HepG2 (cell line): ENCODE measurements around the gene FAM118A. TPM values are rescaled to one million over a fixed set of nuclear protein-coding genes. Genes with fewer than 3 reads are reported as not detected.
A peak's percentile ranks its signal among the peaks of the same experiment; 100 is the strongest.

ENCODE experiments used
- CREB1 ChIP-seq, 2 experiments: fragments of 450-650 bp in 1 of 2; IDR thresholded peaks; 2 replicates each; pipeline ENCODE4 v1.6.1; 2016 to 2017; ENCODE audit warnings: control low read depth in 1 of 2, mild to moderate bottlenecking in 1 of 2, missing compliant biosample characterization in 1 of 2, missing genetic modification characterization in 1 of 2
- RNF2 ChIP-seq: fragments of 450-650 bp; conservative IDR thresholded peaks from 2 replicates; pipeline ENCODE4 v1.6.1; 2016; ENCODE audit warnings: low read depth
- SRF ChIP-seq: IDR thresholded peaks from 2 replicates; pipeline ENCODE4 v1.6.1; 2011; ENCODE audit warnings: mild to moderate bottlenecking, low read depth, low read length, moderate library complexity
- TBX3 ChIP-seq: fragments of 450-650 bp; IDR thresholded peaks from 2 replicates; pipeline ENCODE4 v1.6.1; 2017; ENCODE audit warnings: antibody characterized with exemption, mild to moderate bottlenecking, inconsistent platforms, borderline replicate concordance
- ZEB1 ChIP-seq: IDR thresholded peaks from 2 replicates; pipeline ENCODE4 v1.6.1; 2012; ENCODE audit warnings: mild to moderate bottlenecking, low read depth, inconsistent platforms; ENCODE audit not compliant: insufficient replicate concordance
- ZNF850 ChIP-seq: sonication (generic); formaldehyde crosslinking; conservative IDR thresholded peaks from 2 replicates; pipeline ENCODE4 v1.9.0; 2021; ENCODE audit warnings: mild to moderate bottlenecking, missing genetic modification reagents
- ZSCAN31 ChIP-seq: sonication (generic); formaldehyde crosslinking; IDR thresholded peaks from 2 replicates; pipeline ENCODE4 v1.5.0; 2020; ENCODE audit warnings: low read depth, mild to moderate bottlenecking, missing genetic modification reagents
- polyA plus RNA-seq, 8 experiments: library from polyadenylated mRNA; depleted of rRNA in 3 of 8; stranded (reverse) in 7 of 8; unstranded in 1 of 8; fragments of >200 nt; fragmentation: Illumina TruSeq in 4 of 8; extraction: Trizol in 4 of 8; gene quantifications; 2 replicates each; pipeline versions ENCODE4 v1.2.1 to v1.2.3, GENCODE V29; 2011 to 2016; ENCODE audit warnings: low read depth in 4 of 8, missing spikeins in 1 of 8, mixed read lengths in 1 of 8; ENCODE audit not compliant: insufficient read depth in 1 of 8
- total RNA-seq, 5 experiments: library from RNA; depleted of rRNA; stranded (reverse); fragments of >200 nt; fragmentation: Illumina TruSeq; extraction: Trizol; gene quantifications; 2 replicates each; pipeline ENCODE4 v1.2.3, GENCODE V29; 2016; ENCODE audit warnings: low read depth in 1 of 5
- TF ChIP-seq, protein P1 (sequence below): sonication (generic); formaldehyde crosslinking; IDR thresholded peaks from 2 replicates; pipeline ENCODE4 v1.9.0; 2021; ENCODE audit warnings: mild to moderate bottlenecking, missing genetic modification reagents
- TF ChIP-seq, protein P2 (sequence below): sonication (generic); formaldehyde crosslinking; IDR thresholded peaks from 2 replicates; pipeline ENCODE4 v1.9.0; 2022; ENCODE audit warnings: missing genetic modification reagents, mild to moderate bottlenecking, borderline replicate concordance
- TF ChIP-seq, protein P3 (sequence below): sonication (generic); formaldehyde crosslinking; IDR thresholded peaks from 2 replicates; pipeline ENCODE4 v1.4.0; 2020; ENCODE audit warnings: missing genetic modification reagents
- TF ChIP-seq, protein P4 (sequence below): sonication (generic); formaldehyde crosslinking; conservative IDR thresholded peaks from 2 replicates; pipeline ENCODE4 v1.4.0; 2020; ENCODE audit warnings: missing genetic modification reagents
- TF ChIP-seq, protein P5 (sequence below): sonication (generic); formaldehyde crosslinking; conservative IDR thresholded peaks from 2 replicates; pipeline ENCODE4 v1.8.0; 2022; ENCODE audit warnings: low read depth, missing genetic modification reagents

FAM118A gene
- total and polyA plus RNA-seq, 2 of the 13 experiments (the other 11 are each of a cell fraction or from before 2014, with no cell fraction given), result 36.7 to 48.2 TPM

DNA sequence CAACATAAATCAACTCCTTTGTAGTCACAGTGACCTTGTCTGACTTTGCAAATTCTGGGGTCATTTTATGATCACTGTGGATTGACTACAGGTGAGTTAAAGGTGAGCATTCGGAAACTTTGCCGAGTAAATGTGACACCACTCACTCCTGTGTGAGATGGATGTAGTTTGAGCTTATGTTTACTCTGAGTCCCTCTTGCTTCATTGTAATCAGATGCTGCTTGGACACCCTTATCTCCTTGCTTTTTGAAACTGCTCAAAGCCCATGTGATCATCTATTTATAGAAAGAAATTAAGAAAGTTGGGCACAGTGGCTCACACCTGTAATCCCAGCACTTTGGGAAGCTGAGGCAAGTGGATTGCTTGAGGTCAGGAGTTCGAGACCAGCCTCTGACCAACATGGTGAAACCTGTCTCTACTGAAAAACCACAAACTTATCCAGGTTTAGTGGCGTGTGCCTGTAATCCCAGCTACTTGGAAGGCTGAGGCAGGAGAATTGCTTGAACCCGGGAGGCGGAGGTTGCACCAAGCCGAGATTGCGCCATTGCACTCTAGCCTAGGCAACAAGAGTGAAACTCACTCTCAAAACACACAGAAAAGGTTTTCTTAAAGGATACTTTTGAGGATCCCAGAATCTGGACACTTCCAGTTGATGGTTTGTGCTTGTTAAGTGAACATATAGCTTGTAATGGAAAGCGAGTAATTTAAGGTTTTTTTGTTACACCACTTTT is 7.2 kb downstream of the FAM118A start (continued):
- TF ChIP-seq, protein P1, sequence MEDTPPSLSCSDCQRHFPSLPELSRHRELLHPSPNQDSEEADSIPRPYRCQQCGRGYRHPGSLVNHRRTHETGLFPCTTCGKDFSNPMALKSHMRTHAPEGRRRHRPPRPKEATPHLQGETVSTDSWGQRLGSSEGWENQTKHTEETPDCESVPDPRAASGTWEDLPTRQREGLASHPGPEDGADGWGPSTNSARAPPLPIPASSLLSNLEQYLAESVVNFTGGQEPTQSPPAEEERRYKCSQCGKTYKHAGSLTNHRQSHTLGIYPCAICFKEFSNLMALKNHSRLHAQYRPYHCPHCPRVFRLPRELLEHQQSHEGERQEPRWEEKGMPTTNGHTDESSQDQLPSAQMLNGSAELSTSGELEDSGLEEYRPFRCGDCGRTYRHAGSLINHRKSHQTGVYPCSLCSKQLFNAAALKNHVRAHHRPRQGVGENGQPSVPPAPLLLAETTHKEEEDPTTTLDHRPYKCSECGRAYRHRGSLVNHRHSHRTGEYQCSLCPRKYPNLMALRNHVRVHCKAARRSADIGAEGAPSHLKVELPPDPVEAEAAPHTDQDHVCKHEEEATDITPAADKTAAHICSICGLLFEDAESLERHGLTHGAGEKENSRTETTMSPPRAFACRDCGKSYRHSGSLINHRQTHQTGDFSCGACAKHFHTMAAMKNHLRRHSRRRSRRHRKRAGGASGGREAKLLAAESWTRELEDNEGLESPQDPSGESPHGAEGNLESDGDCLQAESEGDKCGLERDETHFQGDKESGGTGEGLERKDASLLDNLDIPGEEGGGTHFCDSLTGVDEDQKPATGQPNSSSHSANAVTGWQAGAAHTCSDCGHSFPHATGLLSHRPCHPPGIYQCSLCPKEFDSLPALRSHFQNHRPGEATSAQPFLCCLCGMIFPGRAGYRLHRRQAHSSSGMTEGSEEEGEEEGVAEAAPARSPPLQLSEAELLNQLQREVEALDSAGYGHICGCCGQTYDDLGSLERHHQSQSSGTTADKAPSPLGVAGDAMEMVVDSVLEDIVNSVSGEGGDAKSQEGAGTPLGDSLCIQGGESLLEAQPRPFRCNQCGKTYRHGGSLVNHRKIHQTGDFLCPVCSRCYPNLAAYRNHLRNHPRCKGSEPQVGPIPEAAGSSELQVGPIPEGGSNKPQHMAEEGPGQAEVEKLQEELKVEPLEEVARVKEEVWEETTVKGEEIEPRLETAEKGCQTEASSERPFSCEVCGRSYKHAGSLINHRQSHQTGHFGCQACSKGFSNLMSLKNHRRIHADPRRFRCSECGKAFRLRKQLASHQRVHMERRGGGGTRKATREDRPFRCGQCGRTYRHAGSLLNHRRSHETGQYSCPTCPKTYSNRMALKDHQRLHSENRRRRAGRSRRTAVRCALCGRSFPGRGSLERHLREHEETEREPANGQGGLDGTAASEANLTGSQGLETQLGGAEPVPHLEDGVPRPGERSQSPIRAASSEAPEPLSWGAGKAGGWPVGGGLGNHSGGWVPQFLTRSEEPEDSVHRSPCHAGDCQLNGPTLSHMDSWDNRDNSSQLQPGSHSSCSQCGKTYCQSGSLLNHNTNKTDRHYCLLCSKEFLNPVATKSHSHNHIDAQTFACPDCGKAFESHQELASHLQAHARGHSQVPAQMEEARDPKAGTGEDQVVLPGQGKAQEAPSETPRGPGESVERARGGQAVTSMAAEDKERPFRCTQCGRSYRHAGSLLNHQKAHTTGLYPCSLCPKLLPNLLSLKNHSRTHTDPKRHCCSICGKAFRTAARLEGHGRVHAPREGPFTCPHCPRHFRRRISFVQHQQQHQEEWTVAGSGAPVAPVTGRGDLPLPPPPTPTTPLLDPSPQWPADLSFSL (CRISPR knock-in tag), result no peak
- no peak for TF ChIP-seq RNF2
- TF ChIP-seq, protein P2, sequence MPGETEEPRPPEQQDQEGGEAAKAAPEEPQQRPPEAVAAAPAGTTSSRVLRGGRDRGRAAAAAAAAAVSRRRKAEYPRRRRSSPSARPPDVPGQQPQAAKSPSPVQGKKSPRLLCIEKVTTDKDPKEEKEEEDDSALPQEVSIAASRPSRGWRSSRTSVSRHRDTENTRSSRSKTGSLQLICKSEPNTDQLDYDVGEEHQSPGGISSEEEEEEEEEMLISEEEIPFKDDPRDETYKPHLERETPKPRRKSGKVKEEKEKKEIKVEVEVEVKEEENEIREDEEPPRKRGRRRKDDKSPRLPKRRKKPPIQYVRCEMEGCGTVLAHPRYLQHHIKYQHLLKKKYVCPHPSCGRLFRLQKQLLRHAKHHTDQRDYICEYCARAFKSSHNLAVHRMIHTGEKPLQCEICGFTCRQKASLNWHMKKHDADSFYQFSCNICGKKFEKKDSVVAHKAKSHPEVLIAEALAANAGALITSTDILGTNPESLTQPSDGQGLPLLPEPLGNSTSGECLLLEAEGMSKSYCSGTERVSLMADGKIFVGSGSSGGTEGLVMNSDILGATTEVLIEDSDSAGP (CRISPR knock-in tag), result 0 out of 2 replicates have a peak, but pooled peaks have one; percentile 12
- TF ChIP-seq ZEB1, result peak; percentile 79
- no peak for TF ChIP-seq CREB1 (IDR thresholded peaks at IDR 0.05)
- no peak for TF ChIP-seq CREB1 (CRISPR knock-in tag; IDR thresholded peaks at IDR 0.05)
- TF ChIP-seq, protein P3, sequence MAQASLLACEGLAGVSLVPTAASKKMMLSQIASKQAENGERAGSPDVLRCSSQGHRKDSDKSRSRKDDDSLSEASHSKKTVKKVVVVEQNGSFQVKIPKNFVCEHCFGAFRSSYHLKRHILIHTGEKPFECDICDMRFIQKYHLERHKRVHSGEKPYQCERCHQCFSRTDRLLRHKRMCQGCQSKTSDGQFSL (CRISPR knock-in tag), result no peak
- TF ChIP-seq, protein P4, sequence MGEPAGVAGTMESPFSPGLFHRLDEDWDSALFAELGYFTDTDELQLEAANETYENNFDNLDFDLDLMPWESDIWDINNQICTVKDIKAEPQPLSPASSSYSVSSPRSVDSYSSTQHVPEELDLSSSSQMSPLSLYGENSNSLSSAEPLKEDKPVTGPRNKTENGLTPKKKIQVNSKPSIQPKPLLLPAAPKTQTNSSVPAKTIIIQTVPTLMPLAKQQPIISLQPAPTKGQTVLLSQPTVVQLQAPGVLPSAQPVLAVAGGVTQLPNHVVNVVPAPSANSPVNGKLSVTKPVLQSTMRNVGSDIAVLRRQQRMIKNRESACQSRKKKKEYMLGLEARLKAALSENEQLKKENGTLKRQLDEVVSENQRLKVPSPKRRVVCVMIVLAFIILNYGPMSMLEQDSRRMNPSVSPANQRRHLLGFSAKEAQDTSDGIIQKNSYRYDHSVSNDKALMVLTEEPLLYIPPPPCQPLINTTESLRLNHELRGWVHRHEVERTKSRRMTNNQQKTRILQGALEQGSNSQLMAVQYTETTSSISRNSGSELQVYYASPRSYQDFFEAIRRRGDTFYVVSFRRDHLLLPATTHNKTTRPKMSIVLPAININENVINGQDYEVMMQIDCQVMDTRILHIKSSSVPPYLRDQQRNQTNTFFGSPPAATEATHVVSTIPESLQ (CRISPR knock-in tag), result no peak
- no peak for TF ChIP-seq TBX3
- TF ChIP-seq SRF, result no peak
- TF ChIP-seq, protein P5, sequence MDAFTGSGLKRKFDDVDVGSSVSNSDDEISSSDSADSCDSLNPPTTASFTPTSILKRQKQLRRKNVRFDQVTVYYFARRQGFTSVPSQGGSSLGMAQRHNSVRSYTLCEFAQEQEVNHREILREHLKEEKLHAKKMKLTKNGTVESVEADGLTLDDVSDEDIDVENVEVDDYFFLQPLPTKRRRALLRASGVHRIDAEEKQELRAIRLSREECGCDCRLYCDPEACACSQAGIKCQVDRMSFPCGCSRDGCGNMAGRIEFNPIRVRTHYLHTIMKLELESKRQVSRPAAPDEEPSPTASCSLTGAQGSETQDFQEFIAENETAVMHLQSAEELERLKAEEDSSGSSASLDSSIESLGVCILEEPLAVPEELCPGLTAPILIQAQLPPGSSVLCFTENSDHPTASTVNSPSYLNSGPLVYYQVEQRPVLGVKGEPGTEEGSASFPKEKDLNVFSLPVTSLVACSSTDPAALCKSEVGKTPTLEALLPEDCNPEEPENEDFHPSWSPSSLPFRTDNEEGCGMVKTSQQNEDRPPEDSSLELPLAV (CRISPR knock-in tag), result no peak
- TF ChIP-seq ZNF850 (CRISPR knock-in tag), result no peak
- TF ChIP-seq ZSCAN31, result no peak
